Neutrophil (primary cell): ENCODE results near the gene ZBTB9.

Experiments
- H3K27ac ChIP-seq: fragments of 200-600 bp; sonication (generic); 2 replicates; pipeline ENCODE4 v1.5.1; 2016; ENCODE audit warnings: mild to moderate bottlenecking, moderate library complexity
- H3K27me3 ChIP-seq: fragments of 200-600 bp; sonication (generic); 2 replicates; pipeline ENCODE4 v1.6.0; 2016; ENCODE audit warnings: mild to moderate bottlenecking
- H3K36me3 ChIP-seq: fragments of 200-600 bp; sonication (generic); 2 replicates; pipeline ENCODE4 v1.5.1; 2017
- H3K4me1 ChIP-seq, 2 experiments: fragments of 200-600 bp in 1 of 2; sonication (generic) in 1 of 2; 1 replicate in 1 of 2; 2 replicates in 1 of 2; pipeline versions ENCODE4 v1.5.1 to v1.6.1; 2013 to 2016; ENCODE audit warnings: low read depth in 1 of 2, low read length in 1 of 2, mild to moderate bottlenecking in 1 of 2, moderate library complexity in 1 of 2; ENCODE audit not compliant: control insufficient read depth in 1 of 2, insufficient read depth in 1 of 2
- H3K4me3 ChIP-seq, 2 experiments: fragments of 200-600 bp in 1 of 2; sonication (generic) in 1 of 2; 1 replicate in 1 of 2; 2 replicates in 1 of 2; pipeline ENCODE4 v1.5.1; 2013 to 2016; ENCODE audit warnings: low read depth in 1 of 2, low read length in 1 of 2, mild to moderate bottlenecking in 1 of 2, moderate library complexity in 1 of 2
- H3K9me3 ChIP-seq: fragments of 200-600 bp; sonication (generic); 2 replicates; pipeline ENCODE4 v1.5.1; 2016
- TF ChIP-seq, protein P1 (sequence below): fragments of 200-600 bp; sonication (generic); IDR thresholded peaks from 2 replicates; pipeline ENCODE4 v1.5.1; 2016; ENCODE audit warnings: antibody characterized with exemption

ZBTB9 gene

DNA sequence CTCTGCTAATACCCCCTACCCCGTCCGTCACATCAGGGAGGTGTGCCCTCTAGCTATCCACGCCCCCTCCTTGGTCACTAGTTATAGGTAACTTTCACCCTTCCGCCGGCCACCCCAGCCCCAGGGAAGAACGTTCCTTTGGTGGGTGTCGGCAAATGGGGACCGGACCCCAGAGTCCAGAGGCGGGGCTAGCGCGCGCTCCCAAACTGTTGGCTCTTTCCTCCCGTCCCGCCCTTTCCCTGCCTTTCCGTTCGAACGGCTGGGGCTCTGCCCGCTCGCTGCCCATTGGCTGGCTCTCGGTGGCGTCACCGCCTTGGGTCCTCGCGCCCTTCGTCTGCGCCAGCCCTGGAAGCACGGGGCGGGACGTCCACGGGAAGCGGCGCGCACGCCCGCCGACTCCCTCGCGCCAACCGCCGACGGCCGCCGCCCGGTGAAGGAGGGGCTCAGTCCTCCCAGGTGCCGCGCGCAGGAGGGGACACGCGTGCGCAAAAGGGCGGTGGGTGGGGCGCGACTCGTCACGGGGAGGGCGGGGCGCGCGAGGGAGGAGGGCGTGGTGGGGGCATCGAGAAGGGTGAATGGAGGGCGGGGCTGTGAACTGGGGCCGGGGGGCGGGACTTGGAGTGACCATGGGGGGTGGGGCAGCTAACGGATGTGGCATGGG is 44.2 kb upstream of the ZBTB9 start:
- Histone ChIP-seq H3K4me1 (peaks cover 18 to 25% of the 10 kb centered on the region in 2 experiments), H3K9me3 (no peaks in the 10 kb centered on the region), H3K4me3 (peak overlapping the region; percentile 75 to 82), H3K27me3 (no peaks in the 10 kb centered on the region), H3K36me3 (peaks cover 36% of the 10 kb centered on the region), H3K27ac (peak overlapping the region; percentile 98)
- TF ChIP-seq, protein P1, sequence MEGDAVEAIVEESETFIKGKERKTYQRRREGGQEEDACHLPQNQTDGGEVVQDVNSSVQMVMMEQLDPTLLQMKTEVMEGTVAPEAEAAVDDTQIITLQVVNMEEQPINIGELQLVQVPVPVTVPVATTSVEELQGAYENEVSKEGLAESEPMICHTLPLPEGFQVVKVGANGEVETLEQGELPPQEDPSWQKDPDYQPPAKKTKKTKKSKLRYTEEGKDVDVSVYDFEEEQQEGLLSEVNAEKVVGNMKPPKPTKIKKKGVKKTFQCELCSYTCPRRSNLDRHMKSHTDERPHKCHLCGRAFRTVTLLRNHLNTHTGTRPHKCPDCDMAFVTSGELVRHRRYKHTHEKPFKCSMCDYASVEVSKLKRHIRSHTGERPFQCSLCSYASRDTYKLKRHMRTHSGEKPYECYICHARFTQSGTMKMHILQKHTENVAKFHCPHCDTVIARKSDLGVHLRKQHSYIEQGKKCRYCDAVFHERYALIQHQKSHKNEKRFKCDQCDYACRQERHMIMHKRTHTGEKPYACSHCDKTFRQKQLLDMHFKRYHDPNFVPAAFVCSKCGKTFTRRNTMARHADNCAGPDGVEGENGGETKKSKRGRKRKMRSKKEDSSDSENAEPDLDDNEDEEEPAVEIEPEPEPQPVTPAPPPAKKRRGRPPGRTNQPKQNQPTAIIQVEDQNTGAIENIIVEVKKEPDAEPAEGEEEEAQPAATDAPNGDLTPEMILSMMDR, result peak; percentile 9

DNA sequence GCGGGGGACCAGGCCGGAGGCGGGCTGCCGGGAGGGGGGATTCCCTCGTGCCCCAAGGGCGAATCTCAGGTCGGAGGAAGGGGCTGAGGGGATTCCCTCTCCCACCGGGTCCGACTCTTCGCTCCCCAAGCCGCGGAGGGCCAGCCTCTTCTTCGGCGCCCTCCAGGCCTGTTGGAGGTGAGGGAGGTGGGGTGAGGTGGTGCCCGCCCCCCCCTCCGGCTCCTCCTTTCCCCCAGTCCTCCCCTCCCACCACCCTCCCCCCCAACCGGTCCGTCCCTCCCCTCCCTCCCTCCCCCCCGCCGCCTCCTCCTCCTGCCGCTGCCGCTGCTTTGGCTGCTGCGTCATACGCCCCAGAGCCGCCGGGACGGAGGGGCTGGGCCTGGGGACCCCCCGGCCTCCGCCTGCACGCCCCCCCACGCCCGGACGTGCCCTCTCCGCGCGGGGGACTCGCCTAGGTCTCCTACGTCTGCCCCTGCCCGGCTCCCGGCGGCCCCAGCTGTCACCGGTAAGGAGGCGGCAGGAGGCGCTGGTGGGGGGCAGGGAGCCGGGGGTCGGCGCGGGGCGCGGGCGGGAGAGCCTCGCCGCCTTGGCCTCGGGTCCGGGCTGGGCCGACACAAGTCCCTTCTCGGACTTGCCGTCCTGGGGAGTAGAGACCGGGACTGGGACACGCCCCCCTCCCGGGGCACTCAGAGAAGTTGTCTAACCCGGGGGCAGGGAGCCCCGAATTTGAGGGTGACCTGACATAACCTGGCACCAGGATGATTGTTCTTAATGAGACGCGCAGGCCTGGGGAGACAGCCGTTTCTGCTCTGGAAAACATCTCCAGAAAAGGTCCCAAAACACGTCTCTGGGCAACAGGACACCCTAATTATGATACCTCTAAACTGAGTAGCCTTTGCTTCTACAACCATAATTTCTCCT is 43.4 kb upstream of the ZBTB9 start, which contains the start of gene PHF1:
TSS of gene PHF1 (plus strand) at position 304 of the 921 bp plus-strand sequence. CDS start 1,250 bp downstream, outside the sequence.
- Histone ChIP-seq H3K36me3 (peaks cover 40% of the 10 kb centered on the region), H3K4me1 (peaks cover 18 to 25% of the 10 kb centered on the region in 2 experiments), H3K4me3 (peak within 1 kb of the TSS; percentile 75 to 82)

DNA sequence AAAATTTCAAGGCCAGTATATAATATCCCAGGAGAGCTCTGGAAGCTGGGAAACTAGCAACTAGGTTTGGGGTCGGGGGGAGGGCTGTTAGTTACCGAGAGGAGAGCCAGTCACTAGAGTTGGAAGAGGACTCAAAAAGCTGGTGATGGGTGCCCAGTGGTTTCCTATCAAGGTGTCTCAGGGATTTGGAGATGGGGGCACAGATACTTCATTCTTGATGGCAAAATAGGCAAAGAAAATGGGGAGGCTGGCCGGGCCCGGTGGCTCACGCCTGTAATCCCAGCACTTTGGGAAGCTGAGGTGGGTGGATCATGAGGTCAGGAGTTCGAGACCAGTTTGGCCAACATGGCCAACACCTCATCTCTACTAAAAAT is 42.8 kb upstream of the ZBTB9 start:
- TF ChIP-seq, protein P1, result no peak
- Histone ChIP-seq H3K27me3 (no peaks in the 10 kb centered on the region), H3K9me3 (no peaks in the 10 kb centered on the region), H3K36me3 (peaks cover 42% of the 10 kb centered on the region), H3K4me1 (peaks cover 19 to 28% of the 10 kb centered on the region in 2 experiments), H3K27ac (peak overlapping the region; percentile 98), H3K4me3 (peak overlapping the region; percentile 75 to 82)

More for the DNA sequence above, 43.4 kb upstream of the ZBTB9 start, which contains the start of gene PHF1:
- TF ChIP-seq, protein P1, result peak; percentile 10
- H3K27me3 ChIP-seq, result no peaks in the 10 kb centered on the region
- no peaks in the 10 kb centered on the region for H3K9me3 ChIP-seq
- H3K27ac ChIP-seq, result peak within 1 kb of the TSS; percentile 98

DNA sequence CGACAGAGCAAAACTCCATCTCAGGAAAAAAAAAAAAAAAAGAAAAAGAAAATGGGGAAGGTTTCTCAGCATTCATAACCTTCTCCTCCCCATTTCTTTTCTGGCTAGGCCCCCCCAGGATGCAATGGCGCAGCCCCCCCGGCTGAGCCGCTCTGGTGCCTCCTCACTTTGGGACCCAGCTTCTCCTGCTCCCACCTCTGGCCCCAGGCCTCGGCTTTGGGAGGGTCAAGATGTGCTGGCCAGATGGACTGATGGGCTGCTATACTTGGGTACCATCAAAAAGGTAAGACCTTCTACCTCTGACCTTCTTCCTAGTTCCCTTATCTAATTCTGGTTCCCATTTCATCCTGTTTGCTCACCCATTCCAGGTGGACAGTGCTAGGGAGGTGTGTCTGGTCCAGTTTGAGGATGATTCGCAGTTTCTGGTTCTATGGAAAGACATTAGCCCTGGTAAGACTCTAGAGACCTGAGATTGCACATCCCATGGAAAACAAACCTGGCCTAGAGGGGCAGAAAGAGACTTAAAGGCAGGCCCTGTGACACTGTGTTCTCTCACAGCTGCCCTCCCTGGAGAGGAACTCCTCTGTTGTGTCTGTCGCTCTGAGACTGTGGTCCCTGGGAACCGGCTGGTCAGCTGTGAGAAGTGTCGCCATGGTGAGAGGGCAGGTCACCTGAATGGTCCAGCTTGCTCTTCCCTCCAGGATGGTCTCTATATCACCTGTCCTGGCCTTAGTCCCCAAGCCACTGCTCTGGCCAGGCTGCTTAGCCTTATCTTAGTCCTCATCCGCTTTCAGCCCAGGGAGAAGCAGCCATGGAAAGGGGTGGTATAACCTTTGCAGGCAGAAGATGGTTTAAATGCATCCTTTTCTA is 42.0 kb upstream of the ZBTB9 start:
- H3K4me3 ChIP-seq, result peak overlapping the region in 1 of 2 experiments; percentile 82

More for the DNA sequence above, 42.0 kb upstream of the ZBTB9 start:
- H3K4me1 ChIP-seq, result peaks cover 26 to 36% of the 10 kb centered on the region in 2 experiments
- peaks cover 42% of the 10 kb centered on the region for H3K36me3 ChIP-seq
- H3K27me3 ChIP-seq, result no peaks in the 10 kb centered on the region
- no peaks in the 10 kb centered on the region for H3K9me3 ChIP-seq
- TF ChIP-seq, protein P1, result no peak
- peak overlapping the region; percentile 98 for H3K27ac ChIP-seq
